Endothelial cell of umbilical vein (primary cell): ENCODE results near the gene TIAM1.

ENCODE experiments used
- CTCF ChIP-seq, 2 donors: IDR thresholded peaks; 1 replicate in 1 of 2; 2 replicates in 1 of 2; pipeline ENCODE4 v1.5.1; 2011; ENCODE audit warnings: low read length in 2 of 2, mild to moderate bottlenecking in 2 of 2, moderate library complexity in 2 of 2, control low read depth in 1 of 2, inconsistent platforms in 1 of 2, low read depth in 1 of 2; ENCODE audit not compliant: insufficient read depth in 1 of 2; ENCODE audit errors: extremely low read depth in 1 of 2
- EZH2 ChIP-seq: IDR thresholded peaks from 2 replicates; pipeline ENCODE4 v1.6.1; 2012; ENCODE audit warnings: borderline replicate concordance, low read depth, mild to moderate bottlenecking, moderate library complexity, low read length, inconsistent platforms; ENCODE audit not compliant: severe bottlenecking
- FOS ChIP-seq: IDR thresholded peaks from 2 replicates; pipeline ENCODE4 v1.6.1; 2011; ENCODE audit warnings: mild to moderate bottlenecking, low read length, moderate library complexity, borderline replicate concordance; ENCODE audit not compliant: insufficient read depth
- JUN ChIP-seq: IDR thresholded peaks from 2 replicates; pipeline ENCODE4 v1.6.1; 2011; ENCODE audit warnings: borderline replicate concordance, low read depth; ENCODE audit not compliant: insufficient read length, insufficient read depth
- MYC ChIP-seq: IDR thresholded peaks from one replicate; pipeline ENCODE4 v1.6.1; 2011; ENCODE audit warnings: mild to moderate bottlenecking, low read depth, low read length
- POLR2A ChIP-seq: IDR thresholded peaks from 2 replicates; pipeline ENCODE4 v1.6.1; 2012; ENCODE audit warnings: low read depth, mild to moderate bottlenecking, control low read depth, low read length
- POLR2AphosphoS5 ChIP-seq: IDR thresholded peaks from 2 replicates; pipeline ENCODE4 v1.6.1; 2012; ENCODE audit warnings: low read depth, mild to moderate bottlenecking, control low read depth, low read length, moderate library complexity; ENCODE audit not compliant: insufficient read depth
- TF ChIP-seq, protein P1 (sequence below): IDR thresholded peaks from 2 replicates; pipeline ENCODE4 v1.6.1; 2011; ENCODE audit not compliant: insufficient read depth, insufficient read length

DNA sequence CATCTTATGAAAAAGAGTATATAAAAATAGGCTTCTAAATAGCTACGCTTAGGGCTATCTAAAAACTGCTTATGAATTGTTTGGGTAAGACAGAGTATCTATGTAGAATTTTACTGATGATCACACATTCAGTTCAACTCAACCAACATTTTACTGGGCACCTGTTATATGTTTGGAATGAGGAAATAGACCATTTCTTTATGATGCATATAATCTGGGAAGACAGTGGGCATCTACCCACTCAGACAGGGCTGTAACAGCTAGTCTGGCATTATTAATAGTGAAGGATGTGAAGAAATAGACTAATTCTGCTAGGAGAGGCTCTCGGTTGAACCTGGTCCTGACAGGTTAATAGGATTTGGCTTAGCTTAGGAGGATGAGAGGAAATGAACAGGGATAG lies 56.9 kb downstream of the TIAM1 start:
- no peak for TF ChIP-seq CTCF (IDR thresholded peaks at IDR 0.05; ENCODE audit: extremely low read depth in 1 of 2, insufficient read depth in 1 of 2, low read depth in 1 of 2, low read length in 2 of 2)
- TF ChIP-seq POLR2A, result no peak
- TF ChIP-seq, protein P1, sequence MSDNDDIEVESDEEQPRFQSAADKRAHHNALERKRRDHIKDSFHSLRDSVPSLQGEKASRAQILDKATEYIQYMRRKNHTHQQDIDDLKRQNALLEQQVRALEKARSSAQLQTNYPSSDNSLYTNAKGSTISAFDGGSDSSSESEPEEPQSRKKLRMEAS, result no peak
- TF ChIP-seq EZH2, result no peak
- TF ChIP-seq POLR2AphosphoS5, result no peak
- TF ChIP-seq FOS, result no peak
- TF ChIP-seq MYC, result no peak
- no peak for TF ChIP-seq JUN
